ENCODE data around the gene HESX1. TPM values are rescaled to one million over a fixed set of nuclear protein-coding genes. Genes with fewer than 3 reads are reported as not detected.
A peak's percentile ranks its signal among the peaks of the same experiment; 100 is the strongest.

The HESX1 gene
- polyA plus RNA-seq, 1 donor from 2014 or later = 4.8 TPM

- Histone ChIP-seq H3K36me3 (ENCODE audit: insufficient read depth, low read length) (no peaks in the 10 kb centered on the region), H3K9ac (ENCODE audit: low read length) (no peak overlapping the region), H3K9me3 (ENCODE audit: low read length) (no peaks in the 10 kb centered on the region), H4K20me1 (ENCODE audit: insufficient read depth) (no peaks in the 10 kb centered on the region), H3K79me2 (replicated peaks; ENCODE audit: insufficient read depth, low read length) (peaks cover 53% of the 10 kb centered on the region), H3K27ac (ENCODE audit: low read length) (no peak overlapping the region), H3K4me3 (ENCODE audit: low read length) (no peak overlapping the region), H3F3A (ENCODE audit: insufficient read depth, low read length, poor library complexity, severe bottlenecking) (no peaks in the 10 kb centered on the region), H2AFZ (ENCODE audit: low read depth, low read length) (no peak overlapping the region), H3K9me2 (ENCODE audit: insufficient read depth, low read length) (no peaks in the 10 kb centered on the region), H3K27me3 (ENCODE audit: insufficient read depth, low read depth, low read length) (no peaks in the 10 kb centered on the region), H3K4me2 (ENCODE audit: low read length) (peak overlapping the region; percentile 3)
- TF ChIP-seq TAF1 (IDR thresholded peaks at IDR 0.05; ENCODE audit: low read depth) (no peak), EZH2 (IDR thresholded peaks at IDR 0.05; ENCODE audit: borderline replicate concordance, insufficient read depth, low read length, poor library complexity, severe bottlenecking) (no peak), REST (IDR thresholded peaks at IDR 0.05; ENCODE audit: borderline replicate concordance) (no peak), POLR2AphosphoS5 (IDR thresholded peaks at IDR 0.05) (no peak), SMC3 (conservative IDR thresholded peaks at IDR 0.05; ENCODE audit: poor library complexity) (no peak), MXI1 (conservative IDR thresholded peaks at IDR 0.05; ENCODE audit: poor library complexity, severe bottlenecking) (no peak)
Measured at GRCh38 chr3:57151021-57151449, 48.7 kb downstream of the HESX1 start.

- TF ChIP-seq EP300 (conservative IDR thresholded peaks at IDR 0.05; ENCODE audit: poor library complexity, severe bottlenecking) (no peak), TAF1 (IDR thresholded peaks at IDR 0.05; ENCODE audit: low read depth) (no peak), RAD21 (conservative IDR thresholded peaks at IDR 0.05) (no peak), SMC3 (conservative IDR thresholded peaks at IDR 0.05; ENCODE audit: poor library complexity) (no peak), MXI1 (conservative IDR thresholded peaks at IDR 0.05; ENCODE audit: poor library complexity, severe bottlenecking) (no peak), CTCF (IDR thresholded peaks at IDR 0.05; ENCODE audit: poor library complexity, severe bottlenecking) (no peak), EZH2 (IDR thresholded peaks at IDR 0.05; ENCODE audit: borderline replicate concordance, insufficient read depth, low read length, poor library complexity, severe bottlenecking) (no peak), REST (IDR thresholded peaks at IDR 0.05; ENCODE audit: borderline replicate concordance) (no peak), POLR2AphosphoS5 (IDR thresholded peaks at IDR 0.05) (no peak)
- Histone ChIP-seq H3K9me2 (ENCODE audit: insufficient read depth, low read length) (no peaks in the 10 kb centered on the region), H3K27ac (ENCODE audit: low read length) (no peak overlapping the region), H2AFZ (ENCODE audit: low read depth, low read length) (no peak overlapping the region), H4K20me1 (ENCODE audit: insufficient read depth) (no peaks in the 10 kb centered on the region), H3K36me3 (ENCODE audit: insufficient read depth, low read length) (no peaks in the 10 kb centered on the region), H3K9me3 (ENCODE audit: low read length) (no peaks in the 10 kb centered on the region), H3K9ac (ENCODE audit: low read length) (no peak overlapping the region), H3F3A (ENCODE audit: insufficient read depth, low read length, poor library complexity, severe bottlenecking) (no peaks in the 10 kb centered on the region), H3K4me3 (ENCODE audit: low read length) (no peak overlapping the region), H3K4me2 (ENCODE audit: low read length) (no peak overlapping the region), H3K79me2 (replicated peaks; ENCODE audit: insufficient read depth, low read length) (peaks cover 51% of the 10 kb centered on the region), H3K27me3 (ENCODE audit: insufficient read depth, low read depth, low read length) (no peaks in the 10 kb centered on the region)
Measured at GRCh38 chr3:57150113-57150581, 49.6 kb downstream of the HESX1 start.
